Esophagus squamous epithelium (tissue), 4 donors: ENCODE results near the gene HSD17B4.

ENCODE experiments used
- POLR2A ChIP-seq, 4 donors: fragments of 450-650 bp; IDR thresholded peaks; one replicate each; pipeline ENCODE4 v1.6.1; 2017; ENCODE audit warnings: antibody characterized with exemption in 4 of 4, mild to moderate bottlenecking in 4 of 4, moderate library complexity in 3 of 4
- TF ChIP-seq, protein P1 (sequence below), 6 experiments: fragments of 450-650 bp in 4 of 6; fragments of 200-600 bp in 2 of 6; sonication (generic) in 2 of 6; IDR thresholded peaks; one replicate each; pipeline ENCODE4 v1.5.1; 2016 to 2019; ENCODE audit warnings: antibody characterized with exemption in 6 of 6, mild to moderate bottlenecking in 4 of 6, moderate library complexity in 4 of 6

DNA sequence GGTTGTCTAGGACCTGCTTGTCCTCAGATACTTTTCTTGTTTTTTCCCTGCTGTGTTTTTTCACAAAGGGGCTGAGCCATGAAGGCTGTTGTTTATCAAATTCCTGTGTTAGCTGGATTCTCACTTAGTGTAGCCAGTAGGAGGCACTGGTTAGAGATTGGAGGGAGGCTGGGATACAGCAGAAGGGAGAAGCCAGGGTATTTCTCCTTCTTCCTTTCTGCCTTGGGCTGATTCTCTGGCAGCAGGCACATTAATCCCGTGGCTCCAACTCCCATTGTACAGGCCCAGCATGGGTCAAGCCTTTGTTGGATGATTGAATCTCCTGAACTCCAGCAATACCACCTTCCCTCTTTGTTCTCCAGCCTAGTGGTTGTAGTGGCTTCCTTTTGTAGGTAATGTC lies 130.7 kb downstream of the HSD17B4 start:
- TF ChIP-seq, protein P1, sequence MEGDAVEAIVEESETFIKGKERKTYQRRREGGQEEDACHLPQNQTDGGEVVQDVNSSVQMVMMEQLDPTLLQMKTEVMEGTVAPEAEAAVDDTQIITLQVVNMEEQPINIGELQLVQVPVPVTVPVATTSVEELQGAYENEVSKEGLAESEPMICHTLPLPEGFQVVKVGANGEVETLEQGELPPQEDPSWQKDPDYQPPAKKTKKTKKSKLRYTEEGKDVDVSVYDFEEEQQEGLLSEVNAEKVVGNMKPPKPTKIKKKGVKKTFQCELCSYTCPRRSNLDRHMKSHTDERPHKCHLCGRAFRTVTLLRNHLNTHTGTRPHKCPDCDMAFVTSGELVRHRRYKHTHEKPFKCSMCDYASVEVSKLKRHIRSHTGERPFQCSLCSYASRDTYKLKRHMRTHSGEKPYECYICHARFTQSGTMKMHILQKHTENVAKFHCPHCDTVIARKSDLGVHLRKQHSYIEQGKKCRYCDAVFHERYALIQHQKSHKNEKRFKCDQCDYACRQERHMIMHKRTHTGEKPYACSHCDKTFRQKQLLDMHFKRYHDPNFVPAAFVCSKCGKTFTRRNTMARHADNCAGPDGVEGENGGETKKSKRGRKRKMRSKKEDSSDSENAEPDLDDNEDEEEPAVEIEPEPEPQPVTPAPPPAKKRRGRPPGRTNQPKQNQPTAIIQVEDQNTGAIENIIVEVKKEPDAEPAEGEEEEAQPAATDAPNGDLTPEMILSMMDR (IDR thresholded peaks at IDR 0.05): no peak
- no peak for TF ChIP-seq POLR2A (IDR thresholded peaks at IDR 0.05)
